Measurements from ENCODE around the gene PDXDC1.
"Not testable (repeated sequence)": the region's sequence is repeated elsewhere in the genome, so short reads cannot be mapped to it uniquely, and the experiment has no call there.

PDXDC1 gene

DNA sequence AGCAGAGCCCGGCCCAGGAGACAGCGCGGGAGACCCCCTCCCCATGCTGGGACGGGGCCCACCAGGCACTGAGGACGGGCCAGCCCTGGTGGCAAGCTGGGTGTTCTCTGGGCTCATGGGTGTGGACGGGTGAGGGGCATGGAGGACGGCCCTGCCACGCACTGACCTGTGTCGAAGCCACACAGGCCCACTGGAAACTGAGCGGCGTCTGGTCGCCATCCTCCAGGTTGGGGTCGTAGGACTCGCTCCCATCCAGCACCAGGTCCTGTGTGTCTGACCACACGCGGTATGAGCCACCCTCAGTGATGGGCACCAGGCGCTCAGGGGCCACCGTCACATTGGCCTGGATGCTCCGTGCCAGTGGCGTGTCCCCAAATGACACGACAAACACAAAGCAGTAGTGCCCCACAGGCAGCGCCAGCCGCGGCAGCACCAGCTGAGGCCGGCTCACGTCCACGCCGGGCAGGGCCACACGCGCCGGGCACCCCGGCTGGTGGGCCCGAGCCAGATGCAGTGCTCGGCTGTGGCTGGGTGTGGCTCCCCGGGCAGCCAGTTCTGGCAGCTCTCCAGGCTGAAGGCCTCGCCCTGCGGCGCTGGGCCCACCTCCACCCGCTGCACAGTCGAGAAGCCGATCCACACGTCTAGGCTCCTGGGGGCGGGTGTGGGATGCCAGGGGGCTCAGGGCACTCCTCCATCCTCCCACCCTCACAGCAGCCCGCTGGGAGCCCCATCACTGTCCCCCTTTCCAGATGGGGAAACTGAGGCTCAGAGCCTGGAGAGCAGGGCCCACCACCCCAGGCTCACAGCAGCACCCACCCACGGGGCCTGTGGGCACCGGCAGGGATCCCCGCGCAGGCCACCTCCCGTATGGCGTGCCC, 160.9 kb downstream of the PDXDC1 start:
- H3K9me3 ChIP-seq (ENCODE audit: control insufficient read depth in 1 of 2, low read length in 2 of 2): not testable (repeated sequence)

DNA sequence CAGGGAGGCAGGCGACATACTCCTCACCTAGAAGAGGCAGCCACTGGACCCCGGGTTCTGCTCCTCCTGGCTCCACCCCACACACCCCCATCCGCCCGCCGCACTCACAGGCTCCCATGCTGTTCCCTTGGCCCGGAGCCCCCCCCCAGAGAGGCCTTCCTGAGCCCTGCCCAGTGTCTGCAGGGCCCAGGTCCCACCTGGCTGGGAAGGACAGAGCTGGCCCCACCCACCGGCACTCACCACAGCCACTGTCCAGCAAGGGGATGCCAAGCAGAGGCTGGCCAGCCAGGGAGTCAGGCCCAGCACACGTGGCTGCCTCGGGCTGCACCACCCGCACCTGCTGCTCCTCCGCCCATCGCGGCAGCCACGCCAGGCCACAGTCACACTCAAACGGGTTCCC, 162.7 kb downstream of the PDXDC1 start:
- H3K27ac ChIP-seq (ENCODE audit: low read depth, low read length); H3K4me3 ChIP-seq (ENCODE audit: low read depth in 1 of 2, low read length in 2 of 2); H3K27me3 ChIP-seq (ENCODE audit: control insufficient read depth in 1 of 2, insufficient read depth in 2 of 2, low read length in 2 of 2); H3K4me1 ChIP-seq (ENCODE audit: control insufficient read depth in 1 of 2, insufficient read depth in 2 of 2, low read length in 2 of 2); H3K9me3 ChIP-seq (ENCODE audit: control insufficient read depth in 1 of 2, low read length in 2 of 2); H3K36me3 ChIP-seq (ENCODE audit: control insufficient read depth in 1 of 2, insufficient read depth in 2 of 2, low read length in 2 of 2); H3K9ac ChIP-seq (ENCODE audit: low read depth in 1 of 2, low read length in 2 of 2): not testable (repeated sequence)

More for the DNA sequence above, 160.9 kb downstream of the PDXDC1 start:
- not testable (repeated sequence) for H3K27me3 ChIP-seq (ENCODE audit: control insufficient read depth in 1 of 2, insufficient read depth in 2 of 2, low read length in 2 of 2); H3K9ac ChIP-seq (ENCODE audit: low read depth in 1 of 2, low read length in 2 of 2); H3K27ac ChIP-seq (ENCODE audit: low read depth, low read length); H3K4me3 ChIP-seq (ENCODE audit: low read depth in 1 of 2, low read length in 2 of 2); H3K4me1 ChIP-seq (ENCODE audit: control insufficient read depth in 1 of 2, insufficient read depth in 2 of 2, low read length in 2 of 2); H3K36me3 ChIP-seq (ENCODE audit: control insufficient read depth in 1 of 2, insufficient read depth in 2 of 2, low read length in 2 of 2)

DNA sequence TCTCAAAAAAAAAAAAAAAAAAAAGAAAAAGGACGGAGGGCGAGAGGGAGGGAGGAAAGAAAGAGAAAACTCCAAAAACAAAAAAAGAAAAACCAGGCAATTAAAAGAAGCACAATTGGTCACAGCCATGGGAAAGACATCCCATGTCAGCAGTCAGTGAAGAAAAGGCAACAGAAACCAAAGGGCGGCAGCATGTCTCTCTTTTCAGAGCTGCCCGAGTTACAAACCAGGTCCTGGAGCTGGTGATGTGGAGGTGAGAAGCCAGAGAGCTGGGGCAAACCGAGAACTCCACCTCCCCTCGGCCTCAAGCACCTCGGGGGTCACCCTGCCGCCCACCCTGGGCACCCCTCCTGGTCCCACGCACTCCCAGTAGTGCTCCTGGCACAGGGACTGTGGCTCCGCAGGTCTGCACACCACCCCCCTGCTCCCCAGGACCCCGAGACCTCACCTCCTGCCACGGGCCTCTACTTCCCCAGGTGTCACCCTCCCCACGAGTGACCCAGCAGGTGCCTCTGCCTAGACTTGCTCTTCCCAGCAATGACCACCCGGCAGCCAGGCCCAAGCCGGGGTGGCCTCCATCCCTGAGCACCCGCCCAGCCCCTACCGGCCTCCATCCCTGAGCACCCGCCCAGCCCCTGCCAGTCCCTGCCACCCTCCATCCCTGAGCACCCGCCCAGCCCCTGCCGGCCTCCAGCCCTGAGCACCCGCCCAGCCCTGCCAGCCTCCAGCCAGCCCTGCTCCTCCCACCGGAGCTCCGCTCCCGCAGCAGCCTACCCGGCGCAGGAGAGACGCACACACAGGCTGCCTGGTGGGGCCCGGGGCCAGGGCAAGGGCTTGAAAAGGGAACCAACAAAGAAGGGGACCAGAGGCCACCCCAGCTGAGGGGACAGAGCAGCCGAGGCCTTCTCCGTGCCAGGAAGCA, 165.9 kb downstream of the PDXDC1 start:
- H3K9ac ChIP-seq (ENCODE audit: low read depth in 1 of 2, low read length in 2 of 2); H3K27ac ChIP-seq (ENCODE audit: low read depth, low read length); H3K27me3 ChIP-seq (ENCODE audit: control insufficient read depth in 1 of 2, insufficient read depth in 2 of 2, low read length in 2 of 2); H3K4me1 ChIP-seq (ENCODE audit: control insufficient read depth in 1 of 2, insufficient read depth in 2 of 2, low read length in 2 of 2); H3K9me3 ChIP-seq (ENCODE audit: control insufficient read depth in 1 of 2, low read length in 2 of 2); H3K36me3 ChIP-seq (ENCODE audit: control insufficient read depth in 1 of 2, insufficient read depth in 2 of 2, low read length in 2 of 2); H3K4me3 ChIP-seq (ENCODE audit: low read depth in 1 of 2, low read length in 2 of 2): not testable (repeated sequence)

GRCh38 chr16:15141586-15141985, 166.8 kb downstream of the PDXDC1 start:
- Histone ChIP-seq H3K4me3 (ENCODE audit: low read depth in 1 of 2, low read length in 2 of 2) (no peak overlapping the region), H3K9ac (ENCODE audit: low read depth in 1 of 2, low read length in 2 of 2) (no peak overlapping the region), H3K27ac (ENCODE audit: low read depth, low read length) (no peak overlapping the region), H3K4me1 (ENCODE audit: control insufficient read depth in 1 of 2, insufficient read depth in 2 of 2, low read length in 2 of 2) (no peaks in the 10 kb centered on the region), H3K36me3 (ENCODE audit: control insufficient read depth in 1 of 2, insufficient read depth in 2 of 2, low read length in 2 of 2) (no peaks in the 10 kb centered on the region), H3K27me3 (ENCODE audit: control insufficient read depth in 1 of 2, insufficient read depth in 2 of 2, low read length in 2 of 2) (no peaks in the 10 kb centered on the region), H3K9me3 (ENCODE audit: control insufficient read depth in 1 of 2, low read length in 2 of 2) (no peaks in the 10 kb centered on the region)

DNA sequence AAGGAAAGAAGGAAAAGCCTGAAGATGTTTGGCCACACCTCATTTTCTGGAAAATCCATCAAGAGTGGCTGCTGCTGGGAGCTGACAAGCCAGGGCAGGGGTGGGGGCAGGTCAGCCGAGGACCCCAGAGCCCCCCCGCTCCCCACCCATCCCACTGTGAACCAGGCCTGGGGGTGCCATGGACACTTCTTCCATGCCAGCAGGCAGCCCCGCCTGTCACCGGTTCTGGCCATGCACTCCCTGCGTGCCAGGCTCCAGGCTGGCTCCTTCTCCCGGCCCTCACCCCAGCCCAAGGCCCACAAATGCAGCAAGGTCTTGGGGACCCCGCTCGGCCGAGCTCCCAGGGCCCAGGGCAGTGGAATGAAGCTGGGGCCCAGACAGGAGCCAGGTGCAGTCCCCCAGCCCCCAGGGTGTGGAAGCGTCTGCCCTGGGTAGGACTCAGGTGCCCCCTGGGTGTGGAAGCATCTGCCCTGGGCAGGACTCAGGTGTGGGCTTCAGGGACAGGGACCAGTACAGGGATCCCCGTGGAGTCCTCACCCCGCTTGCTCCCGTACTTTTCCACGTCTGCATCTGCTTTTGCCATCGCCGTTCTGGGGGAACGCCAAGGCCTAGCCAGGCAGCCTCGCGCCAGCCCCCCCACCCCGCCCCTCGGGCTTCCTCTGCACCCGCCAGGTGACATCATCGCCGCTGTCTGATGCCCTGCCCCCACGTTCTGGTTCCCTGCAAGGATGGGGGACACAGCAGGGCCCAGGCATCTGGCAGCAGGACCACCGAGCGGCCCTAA, 167.5 kb downstream of the PDXDC1 start:
- not testable (repeated sequence) for H3K9ac ChIP-seq (ENCODE audit: low read depth in 1 of 2, low read length in 2 of 2); H3K4me3 ChIP-seq (ENCODE audit: low read depth in 1 of 2, low read length in 2 of 2); H3K9me3 ChIP-seq (ENCODE audit: control insufficient read depth in 1 of 2, low read length in 2 of 2); H3K36me3 ChIP-seq (ENCODE audit: control insufficient read depth in 1 of 2, insufficient read depth in 2 of 2, low read length in 2 of 2); H3K27ac ChIP-seq (ENCODE audit: low read depth, low read length); H3K27me3 ChIP-seq (ENCODE audit: control insufficient read depth in 1 of 2, insufficient read depth in 2 of 2, low read length in 2 of 2); H3K4me1 ChIP-seq (ENCODE audit: control insufficient read depth in 1 of 2, insufficient read depth in 2 of 2, low read length in 2 of 2)

GRCh38 chr16:15142891-15143600, 168.2 kb downstream of the PDXDC1 start:
- H3K36me3 ChIP-seq (ENCODE audit: control insufficient read depth in 1 of 2, insufficient read depth in 2 of 2, low read length in 2 of 2); H3K4me3 ChIP-seq (ENCODE audit: low read depth in 1 of 2, low read length in 2 of 2); H3K9ac ChIP-seq (ENCODE audit: low read depth in 1 of 2, low read length in 2 of 2); H3K9me3 ChIP-seq (ENCODE audit: control insufficient read depth in 1 of 2, low read length in 2 of 2); H3K4me1 ChIP-seq (ENCODE audit: control insufficient read depth in 1 of 2, insufficient read depth in 2 of 2, low read length in 2 of 2); H3K27ac ChIP-seq (ENCODE audit: low read depth, low read length); H3K27me3 ChIP-seq (ENCODE audit: control insufficient read depth in 1 of 2, insufficient read depth in 2 of 2, low read length in 2 of 2): not testable (repeated sequence)

DNA sequence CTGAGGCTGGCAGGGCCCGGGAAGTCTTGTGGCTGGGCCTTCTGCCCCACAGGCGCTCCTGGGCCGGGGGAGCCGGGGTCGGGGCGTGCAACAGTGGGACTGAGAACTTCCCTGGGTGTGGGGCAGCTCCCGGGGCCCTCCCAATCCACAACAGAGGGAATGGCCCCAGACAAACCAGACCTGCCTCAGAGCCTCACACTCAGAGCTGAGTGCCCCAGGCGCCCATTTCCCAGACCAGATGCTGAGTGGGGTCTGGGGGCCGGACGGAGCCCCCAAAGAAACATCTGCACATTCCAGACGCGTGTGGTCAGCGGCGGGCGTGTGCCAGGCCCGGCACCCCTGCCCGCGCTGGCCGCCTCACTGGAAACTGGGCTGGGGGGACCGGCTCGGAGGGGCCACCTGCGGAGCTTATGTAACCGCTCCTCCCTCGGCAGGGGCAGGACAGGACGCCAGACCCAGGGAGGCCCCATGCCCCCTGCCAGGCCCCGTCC, 168.8 kb downstream of the PDXDC1 start:
- H3K36me3 ChIP-seq (ENCODE audit: control insufficient read depth in 1 of 2, insufficient read depth in 2 of 2, low read length in 2 of 2); H3K9ac ChIP-seq (ENCODE audit: low read depth in 1 of 2, low read length in 2 of 2); H3K9me3 ChIP-seq (ENCODE audit: control insufficient read depth in 1 of 2, low read length in 2 of 2); H3K4me3 ChIP-seq (ENCODE audit: low read depth in 1 of 2, low read length in 2 of 2); H3K4me1 ChIP-seq (ENCODE audit: control insufficient read depth in 1 of 2, insufficient read depth in 2 of 2, low read length in 2 of 2); H3K27me3 ChIP-seq (ENCODE audit: control insufficient read depth in 1 of 2, insufficient read depth in 2 of 2, low read length in 2 of 2); H3K27ac ChIP-seq (ENCODE audit: low read depth, low read length): not testable (repeated sequence)

DNA sequence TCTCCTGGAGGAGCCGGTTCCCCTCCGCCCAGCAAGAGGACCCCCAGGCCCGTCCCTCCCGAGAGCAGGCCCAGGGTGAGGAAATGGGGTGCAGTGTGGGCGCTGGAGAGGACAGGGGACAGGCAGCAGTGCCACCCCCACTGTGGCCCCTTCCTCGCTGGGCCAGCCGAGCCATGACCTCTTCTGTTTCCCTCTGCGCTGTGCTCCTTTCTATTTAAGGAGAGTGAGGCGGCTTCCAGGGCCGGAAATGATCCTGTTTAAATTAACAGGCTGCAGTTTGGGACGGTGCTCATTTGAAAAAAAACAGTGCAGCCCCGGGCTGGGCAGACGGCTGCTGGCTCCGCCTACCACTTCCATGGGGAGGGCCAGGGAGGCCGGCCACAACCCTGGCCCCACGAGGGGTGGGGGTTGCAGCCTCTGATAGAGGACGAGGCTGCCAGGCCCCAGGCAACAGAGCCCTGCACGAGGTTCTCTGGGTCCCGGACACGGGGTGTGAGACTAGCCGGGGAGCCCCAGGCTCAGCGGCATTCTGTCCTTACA, 169.3 kb downstream of the PDXDC1 start:
- H3K4me1 ChIP-seq (ENCODE audit: control insufficient read depth in 1 of 2, insufficient read depth in 2 of 2, low read length in 2 of 2); H3K36me3 ChIP-seq (ENCODE audit: control insufficient read depth in 1 of 2, insufficient read depth in 2 of 2, low read length in 2 of 2); H3K9ac ChIP-seq (ENCODE audit: low read depth in 1 of 2, low read length in 2 of 2); H3K9me3 ChIP-seq (ENCODE audit: control insufficient read depth in 1 of 2, low read length in 2 of 2); H3K4me3 ChIP-seq (ENCODE audit: low read depth in 1 of 2, low read length in 2 of 2); H3K27me3 ChIP-seq (ENCODE audit: control insufficient read depth in 1 of 2, insufficient read depth in 2 of 2, low read length in 2 of 2): not testable (repeated sequence)
- H3K27ac ChIP-seq (ENCODE audit: low read depth, low read length): peak overlapping the region; percentile 20

DNA sequence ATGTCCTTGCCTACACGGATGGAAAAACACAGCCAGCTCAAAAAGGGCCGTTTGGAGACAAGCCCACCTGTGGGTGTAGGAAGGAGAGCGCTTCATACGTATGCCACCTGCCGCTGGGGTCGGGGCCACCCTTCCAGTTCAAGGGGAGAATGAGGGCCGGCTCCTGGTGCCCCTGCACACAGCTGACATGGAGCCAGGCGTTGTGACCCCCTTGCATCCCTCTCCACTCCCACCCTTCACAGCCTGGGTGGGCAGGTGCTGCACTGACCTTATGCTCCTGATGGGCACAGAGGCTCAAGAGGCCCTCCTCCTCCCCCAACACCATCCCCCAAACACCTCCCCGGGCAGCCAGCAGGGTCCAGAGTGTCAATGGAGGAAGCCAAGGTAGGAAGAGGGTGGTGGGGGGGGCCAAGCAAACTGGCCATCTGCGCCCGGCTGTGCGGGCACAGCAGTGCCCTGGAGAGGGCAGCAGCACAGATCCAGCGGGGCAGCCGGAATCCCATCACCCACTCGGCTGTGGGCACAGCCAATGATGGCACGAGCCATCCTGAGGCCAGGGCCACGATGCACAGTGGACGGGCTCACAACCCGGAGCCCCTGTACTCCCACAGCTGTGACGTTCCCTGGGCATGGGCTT, 170.1 kb downstream of the PDXDC1 start:
- not testable (repeated sequence) for H3K4me3 ChIP-seq (ENCODE audit: low read depth in 1 of 2, low read length in 2 of 2); H3K36me3 ChIP-seq (ENCODE audit: control insufficient read depth in 1 of 2, insufficient read depth in 2 of 2, low read length in 2 of 2); H3K9ac ChIP-seq (ENCODE audit: low read depth in 1 of 2, low read length in 2 of 2); H3K4me1 ChIP-seq (ENCODE audit: control insufficient read depth in 1 of 2, insufficient read depth in 2 of 2, low read length in 2 of 2); H3K9me3 ChIP-seq (ENCODE audit: control insufficient read depth in 1 of 2, low read length in 2 of 2); H3K27ac ChIP-seq (ENCODE audit: low read depth, low read length); H3K27me3 ChIP-seq (ENCODE audit: control insufficient read depth in 1 of 2, insufficient read depth in 2 of 2, low read length in 2 of 2)
